GM19043 (cell line): ENCODE data around the gene SENP1.
"Not testable (repeated sequence)": the region's sequence is repeated elsewhere in the genome, so short reads cannot be mapped to it uniquely, and the experiment has no call there.

Source experiments
- ATAC-seq: cut with Tn5 transposase; IDR thresholded peaks from one replicate; pipeline ENCODE4 v1.9.1; 2021; ENCODE audit warnings: low read depth; ENCODE audit not compliant: unreplicated experiment

SENP1 gene

DNA sequence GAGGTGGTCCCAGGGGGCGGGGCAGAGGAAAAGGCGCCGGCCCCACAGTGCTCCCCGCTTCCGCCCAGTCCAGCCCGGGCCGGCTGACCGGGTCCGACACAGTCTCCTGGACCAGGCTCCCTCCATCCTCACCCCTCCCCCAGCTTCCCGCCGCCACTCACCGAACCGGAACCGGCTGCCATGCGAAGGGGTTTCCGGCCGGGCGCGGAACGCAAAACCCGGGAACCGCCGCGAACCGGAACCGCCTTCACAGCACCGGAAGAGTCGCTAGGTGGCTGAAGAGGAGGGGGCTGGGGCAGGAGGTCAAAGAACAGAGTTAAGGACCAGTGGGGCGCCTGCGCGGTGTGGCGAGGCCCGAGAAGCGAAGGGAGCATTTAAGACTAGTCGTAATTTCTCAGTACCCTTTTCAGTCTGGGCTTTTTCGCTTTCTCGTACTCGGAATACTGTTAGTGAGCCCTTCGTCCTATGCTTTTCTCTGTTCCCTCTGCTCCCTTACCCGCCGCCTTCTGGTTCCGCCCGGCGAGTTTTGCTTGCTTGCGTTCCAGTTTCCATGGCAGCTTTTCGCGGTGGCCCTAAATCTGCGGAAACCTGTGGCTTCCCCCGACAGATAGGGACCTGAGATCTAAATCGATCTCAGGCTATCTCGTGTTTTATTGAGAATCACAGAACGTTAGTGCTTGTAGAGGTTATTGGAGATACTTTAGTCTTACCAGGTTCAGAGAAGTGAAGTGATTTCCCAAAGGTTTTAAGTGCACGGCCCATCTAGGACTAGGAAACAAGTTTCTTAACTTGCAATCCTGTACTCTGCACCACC, at the start of gene SENP1:
Gene SENP1, minus strand, starts transcription at position 213 of the 814 bp plus-strand sequence. CDS start 4,607 bp downstream, outside the sequence.
- ATAC-seq = peak; percentile 58

DNA sequence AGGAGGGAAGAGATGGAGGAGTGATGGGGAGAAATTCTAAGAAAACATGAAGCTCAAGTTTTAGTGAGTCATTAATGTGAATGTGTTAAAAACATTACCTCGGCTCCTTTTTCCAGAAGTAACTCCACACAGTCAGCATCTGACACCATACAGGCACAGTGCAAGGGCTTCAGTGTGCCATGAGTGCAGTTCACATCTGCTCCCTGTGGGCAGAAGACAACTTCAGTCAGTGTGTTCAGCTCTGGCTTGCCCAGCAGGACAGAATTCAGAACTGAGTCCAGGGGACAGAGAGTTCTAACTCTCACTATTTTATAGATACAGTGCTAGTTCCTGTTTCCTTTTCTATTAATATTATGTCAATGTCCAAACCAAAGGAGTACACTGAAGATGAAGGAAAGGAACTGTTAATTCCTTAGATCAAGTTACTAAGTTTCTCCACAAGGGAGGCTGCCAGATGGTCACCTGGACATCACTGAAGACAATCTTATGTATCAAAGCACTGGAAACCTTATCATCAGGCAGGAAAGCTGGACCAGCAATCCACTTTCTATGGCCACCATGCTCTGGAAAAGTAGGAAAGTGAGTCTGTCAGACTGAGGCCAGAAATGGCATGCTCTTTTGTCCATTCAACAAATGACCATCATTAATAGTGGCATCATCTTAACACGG, 45.4 kb upstream of the SENP1 start:
- ATAC-seq = no peak

DNA sequence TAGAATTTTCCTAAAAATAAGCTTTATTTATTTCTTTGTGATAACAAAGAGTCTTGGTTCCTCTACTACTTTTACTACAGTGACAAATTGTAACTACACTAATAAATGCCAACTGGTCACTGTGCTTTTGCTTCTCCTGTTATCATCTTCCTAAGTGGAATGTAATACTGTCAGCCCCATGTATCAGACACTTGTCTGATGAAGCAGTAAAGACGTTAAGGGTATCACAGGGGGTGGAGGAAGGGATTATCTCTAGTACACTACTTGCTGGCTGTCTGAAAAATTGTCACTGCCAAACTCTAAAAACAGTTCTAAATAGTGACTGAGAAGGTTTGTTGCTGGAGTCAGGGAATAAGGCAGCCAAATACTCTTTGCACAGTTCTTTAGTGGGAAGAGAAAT, 40.1 kb upstream of the SENP1 start:
- ATAC-seq = no peak

DNA sequence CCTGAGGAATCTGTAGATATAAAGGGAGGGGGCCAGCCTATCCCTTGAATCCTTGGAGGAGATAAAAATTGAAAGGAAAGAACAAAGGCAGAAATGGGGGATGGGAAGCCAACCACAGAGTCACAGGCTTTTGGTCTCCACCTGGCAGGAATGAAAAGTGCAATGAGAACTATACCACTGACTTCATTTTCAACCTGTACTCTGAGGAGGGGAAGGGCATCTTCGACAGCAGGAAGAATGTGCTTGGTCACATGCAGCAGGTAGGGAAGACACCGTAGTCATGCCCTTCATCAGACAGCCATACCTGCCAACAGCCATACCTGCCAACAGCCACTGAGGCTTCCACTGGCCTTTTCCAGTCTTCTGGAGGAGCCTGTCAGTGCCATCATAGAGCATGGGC, 38.0 kb upstream of the SENP1 start:
- no peak for ATAC-seq

DNA sequence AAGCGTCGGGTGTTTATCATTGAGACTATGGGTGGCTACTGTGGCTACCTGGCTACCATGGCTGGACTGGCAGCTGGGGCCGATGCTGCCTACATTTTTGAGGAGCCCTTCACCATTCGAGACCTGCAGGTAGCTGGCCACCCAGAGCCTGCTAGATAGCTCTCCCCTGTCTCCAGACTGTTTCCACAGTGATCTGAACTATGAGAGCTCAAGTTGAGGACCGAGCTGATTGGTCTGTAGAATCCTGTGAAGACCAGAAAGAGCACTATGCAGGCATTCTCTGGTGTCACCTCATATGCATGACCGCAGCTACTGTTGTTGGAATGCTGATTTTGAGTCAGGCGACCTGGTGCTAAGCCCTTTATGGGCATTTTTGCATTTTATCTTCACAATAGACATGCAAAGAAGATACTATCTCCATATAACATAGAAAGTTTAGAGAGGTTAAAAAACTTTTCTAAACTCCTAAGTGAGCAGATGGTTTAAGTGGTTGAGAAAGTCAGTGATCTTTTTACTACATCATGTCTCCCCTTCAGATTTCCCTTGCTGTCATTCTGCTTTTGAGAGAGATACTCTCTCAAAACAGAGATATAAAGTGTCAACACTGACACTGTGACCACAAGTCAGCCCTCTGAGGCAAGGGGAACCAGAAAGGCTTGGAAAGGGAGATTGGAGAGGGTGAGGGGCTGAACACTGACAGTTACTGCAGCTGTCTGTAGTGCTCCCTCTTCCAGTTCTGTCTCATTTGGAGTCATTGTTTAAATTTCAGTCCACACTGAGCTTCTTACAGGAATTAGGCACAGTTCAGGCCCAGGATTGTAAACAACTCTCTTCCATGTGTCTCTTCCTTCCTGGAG, 37.2 kb upstream of the SENP1 start:
- no peak for ATAC-seq

DNA sequence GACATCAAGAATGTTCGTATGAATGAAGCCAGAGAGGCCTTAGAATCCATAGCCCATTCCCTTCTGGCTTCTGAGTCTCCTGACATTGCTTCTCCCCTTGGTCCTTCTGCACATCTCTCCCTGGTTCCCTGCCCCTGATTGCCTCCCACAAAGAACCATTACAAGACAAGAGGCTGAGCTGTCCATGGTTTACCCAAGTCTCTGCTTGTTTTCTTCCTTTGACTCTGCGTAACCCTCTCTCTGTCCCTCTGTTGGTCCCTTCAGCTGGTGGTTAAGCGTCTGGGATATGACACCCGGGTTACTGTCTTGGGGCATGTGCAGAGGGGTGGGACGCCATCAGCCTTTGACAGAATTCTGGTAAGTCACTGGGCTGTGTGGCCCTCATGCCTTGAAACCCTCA, 29.1 kb upstream of the SENP1 start:
- ATAC-seq = no peak

DNA sequence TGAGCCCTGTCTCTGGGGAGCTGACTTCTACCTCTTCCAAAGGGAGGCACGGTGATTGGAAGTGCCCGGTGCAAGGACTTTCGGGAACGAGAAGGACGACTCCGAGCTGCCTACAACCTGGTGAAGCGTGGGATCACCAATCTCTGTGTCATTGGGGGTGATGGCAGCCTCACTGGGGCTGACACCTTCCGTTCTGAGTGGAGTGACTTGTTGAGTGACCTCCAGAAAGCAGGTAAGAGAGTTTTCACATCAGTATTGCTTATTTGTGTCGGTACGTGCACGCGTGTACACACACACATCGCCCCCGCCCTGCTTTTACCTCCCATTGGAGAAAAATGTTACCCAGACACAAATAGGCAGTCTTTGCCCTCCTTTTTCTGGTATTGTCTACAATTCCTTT, 26.9 kb upstream of the SENP1 start:
- no peak for ATAC-seq

DNA sequence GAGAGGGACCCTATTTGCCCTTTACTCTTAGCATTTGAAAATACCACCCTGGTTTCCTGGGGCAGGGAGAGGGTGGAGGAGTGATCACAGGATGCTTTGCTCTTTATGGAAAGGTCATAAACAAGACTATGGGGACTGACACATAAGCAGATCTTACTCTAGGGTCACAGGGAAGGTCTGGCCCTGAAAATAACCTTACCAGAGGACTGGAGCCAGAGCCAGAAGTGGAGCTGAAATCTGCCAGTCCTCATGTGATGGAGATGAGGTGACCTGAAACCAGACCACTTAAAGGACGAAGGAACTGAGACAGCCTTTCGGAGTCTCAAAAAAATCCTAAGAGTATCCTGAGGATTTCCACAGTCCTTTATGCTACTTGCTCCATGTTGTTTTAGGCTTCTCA, 25.6 kb upstream of the SENP1 start:
- no peak for ATAC-seq

DNA sequence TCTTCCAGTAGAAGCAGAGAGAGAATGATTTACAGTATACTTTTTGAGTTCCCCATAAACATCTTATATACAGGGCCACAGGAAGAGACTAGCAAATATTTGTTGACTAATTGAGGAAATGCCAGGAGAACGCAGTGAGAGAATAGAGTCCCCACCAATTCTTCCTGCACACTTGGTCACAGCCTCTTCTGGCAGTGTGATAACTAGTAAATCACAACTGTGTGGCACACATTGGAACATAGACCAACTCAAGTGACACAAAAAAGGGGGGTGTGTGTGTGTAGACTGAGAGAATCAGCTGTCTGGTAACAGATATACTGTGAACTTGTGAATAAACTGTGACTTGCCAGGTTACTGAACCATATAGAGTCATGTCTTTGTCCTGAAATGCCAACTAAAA, 23.5 kb upstream of the SENP1 start:
- ATAC-seq = no peak

DNA sequence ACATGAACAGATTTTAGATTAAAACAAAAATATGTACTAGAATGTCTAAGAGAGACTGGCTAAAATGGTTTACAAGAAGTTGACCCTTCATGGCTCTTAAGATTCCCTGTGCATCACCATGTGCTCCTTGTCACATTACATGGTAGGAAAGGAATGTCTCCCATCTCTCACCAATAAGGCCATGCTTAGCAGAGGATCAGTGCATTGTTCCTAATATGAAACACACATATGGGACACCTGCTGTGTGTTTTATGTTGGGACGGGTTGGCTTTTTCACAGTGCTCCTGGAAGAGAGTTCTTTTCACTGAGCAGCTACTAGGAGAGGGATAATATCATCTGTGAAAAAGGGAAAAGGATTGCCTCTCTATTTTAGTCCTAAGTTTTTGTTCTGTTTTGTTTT, 22.9 kb upstream of the SENP1 start:
- no peak for ATAC-seq

DNA sequence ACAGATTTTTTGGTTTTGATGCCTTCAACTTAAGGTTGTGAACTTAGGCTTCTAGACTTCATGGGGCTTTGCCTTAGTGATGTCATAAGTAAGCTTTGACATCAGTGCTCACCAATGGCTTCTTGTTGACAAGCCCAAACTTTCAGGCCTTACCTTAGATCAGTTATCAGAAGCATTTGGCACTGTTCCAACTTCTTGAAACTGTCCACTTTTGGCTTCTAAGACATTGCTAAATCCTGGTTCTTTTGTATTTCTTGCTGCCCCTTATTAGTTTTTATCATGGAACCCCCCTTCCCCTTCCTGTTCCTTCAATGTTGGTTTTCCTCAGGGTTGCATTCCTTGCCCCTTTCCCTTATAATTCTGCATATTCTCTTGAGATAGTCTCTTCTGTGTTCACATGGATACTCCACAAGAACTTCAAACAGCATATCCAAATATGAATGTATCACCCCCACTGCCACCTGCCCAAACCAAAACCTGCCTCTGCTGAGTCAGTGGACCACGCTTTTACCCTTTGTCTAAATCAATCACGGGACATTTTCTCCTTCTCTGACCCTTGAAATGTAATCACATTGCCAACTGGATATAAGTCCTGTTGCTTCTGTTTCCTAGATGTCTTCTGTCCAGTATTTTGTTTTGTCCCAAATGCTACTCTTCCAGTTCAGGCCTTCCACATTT, 21.2 kb upstream of the SENP1 start:
- no peak for ATAC-seq

DNA sequence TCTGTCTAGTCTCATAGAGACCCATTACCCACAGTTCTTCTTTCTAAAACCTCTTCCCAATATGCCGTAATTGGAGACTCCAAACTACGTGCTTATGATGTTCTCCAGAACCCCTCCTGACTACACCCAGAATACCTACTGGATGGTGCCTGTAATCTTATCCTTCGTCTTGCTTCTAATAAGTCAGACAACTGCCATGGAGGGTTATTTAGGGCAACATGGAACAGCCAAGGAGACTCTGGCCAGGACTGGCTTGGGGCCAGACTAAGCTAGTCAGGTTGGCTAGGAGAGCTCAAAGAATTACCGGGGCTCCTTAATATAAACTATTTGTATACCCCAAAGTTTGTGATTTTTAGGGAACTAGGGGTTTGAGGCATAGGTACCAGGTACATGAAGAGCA, 20.1 kb upstream of the SENP1 start:
- ATAC-seq = no peak

DNA sequence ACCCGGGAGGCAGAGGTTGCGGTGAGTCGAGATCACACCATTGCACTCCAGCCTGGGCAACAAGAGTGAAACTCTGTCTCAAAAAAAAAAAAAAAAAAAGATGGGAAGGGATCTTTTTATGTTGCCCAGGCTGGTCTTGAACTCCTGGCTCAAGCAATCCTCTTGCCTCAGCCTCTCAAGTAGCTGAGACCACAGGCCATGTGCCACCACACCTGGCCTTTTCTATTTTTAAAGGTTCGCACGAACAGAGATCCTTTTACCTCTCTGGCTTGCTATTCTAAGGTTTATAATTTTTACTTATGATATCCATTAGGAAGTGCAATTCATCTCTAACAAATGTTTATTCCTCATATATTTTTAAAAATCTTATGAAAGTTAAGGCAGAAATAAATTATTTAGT, 19.7 kb upstream of the SENP1 start:
- ATAC-seq = not testable (repeated sequence)

DNA sequence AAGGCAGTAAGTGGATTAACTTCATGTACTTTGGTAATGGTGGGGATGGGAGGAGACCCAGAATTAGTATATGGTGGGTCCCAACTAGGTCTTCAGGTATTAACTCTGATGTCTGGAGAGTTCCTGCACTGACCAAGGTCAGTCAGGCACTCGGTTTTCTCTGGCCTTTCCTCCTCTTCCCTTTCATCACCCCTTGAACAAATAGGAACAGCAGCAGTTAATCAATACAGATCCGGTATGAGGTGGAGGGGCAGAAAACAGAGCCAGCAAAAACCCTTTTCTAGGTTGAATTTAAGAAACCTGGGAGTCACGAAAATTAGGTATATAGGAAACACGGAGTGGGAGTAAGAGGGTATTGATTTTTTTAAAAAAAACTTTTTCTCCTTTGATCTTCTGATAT, 17.3 kb upstream of the SENP1 start:
- no peak for ATAC-seq

DNA sequence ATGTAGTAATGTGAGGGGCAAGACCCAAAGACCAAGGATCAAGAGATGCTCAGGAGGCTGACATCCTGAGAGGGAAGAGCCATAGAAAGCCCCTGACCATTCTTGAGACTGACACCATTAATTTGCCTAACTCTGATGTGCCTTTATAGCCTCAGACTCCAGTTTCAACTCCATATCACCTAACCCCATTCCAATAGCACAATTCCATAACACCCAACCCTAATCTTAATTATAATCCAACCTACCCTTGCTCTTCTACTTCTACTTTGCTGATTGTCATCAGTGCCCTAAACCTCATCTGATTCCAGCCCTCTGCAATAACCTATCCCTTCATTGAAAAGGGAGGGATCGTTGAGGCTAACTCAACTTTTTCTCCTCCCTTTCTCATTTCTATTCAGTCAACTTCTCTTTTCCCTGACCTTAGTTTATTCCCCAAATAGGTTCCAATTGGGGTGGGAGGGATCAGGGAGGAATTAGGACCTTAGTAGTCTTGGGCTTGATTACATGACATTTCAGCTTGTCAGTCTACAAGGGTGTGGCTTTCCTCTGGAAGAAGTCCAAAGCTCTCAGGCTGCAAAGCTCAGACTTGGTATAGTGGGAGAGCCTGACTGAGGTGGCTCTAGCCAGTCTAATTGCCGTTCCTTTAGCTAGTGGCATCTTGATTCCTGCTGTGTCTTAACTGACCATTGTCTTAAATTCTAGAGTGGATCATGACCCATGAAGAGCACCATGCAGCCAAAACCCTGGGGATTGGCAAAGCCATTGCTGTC, 16.4 kb upstream of the SENP1 start:
- no peak for ATAC-seq

DNA sequence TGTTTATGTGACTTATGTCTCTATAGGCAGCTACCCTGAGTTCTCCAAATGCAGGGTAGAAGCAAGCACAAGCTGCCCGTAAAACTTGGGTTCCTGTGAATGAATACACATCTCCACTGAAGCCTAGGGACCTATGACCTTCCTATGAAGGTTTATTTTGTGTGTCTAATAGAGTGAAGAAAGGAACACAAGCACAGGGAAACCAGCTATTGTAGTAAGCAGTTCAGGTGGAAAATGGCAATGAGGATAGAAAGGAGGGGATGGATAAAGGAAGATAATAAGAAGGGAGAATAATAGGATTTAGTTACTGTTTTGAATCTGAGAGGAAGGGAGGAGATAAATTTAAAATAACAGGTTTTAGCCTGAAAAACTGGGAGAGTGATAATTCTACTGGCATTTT, 15.6 kb upstream of the SENP1 start:
- no peak for ATAC-seq

DNA sequence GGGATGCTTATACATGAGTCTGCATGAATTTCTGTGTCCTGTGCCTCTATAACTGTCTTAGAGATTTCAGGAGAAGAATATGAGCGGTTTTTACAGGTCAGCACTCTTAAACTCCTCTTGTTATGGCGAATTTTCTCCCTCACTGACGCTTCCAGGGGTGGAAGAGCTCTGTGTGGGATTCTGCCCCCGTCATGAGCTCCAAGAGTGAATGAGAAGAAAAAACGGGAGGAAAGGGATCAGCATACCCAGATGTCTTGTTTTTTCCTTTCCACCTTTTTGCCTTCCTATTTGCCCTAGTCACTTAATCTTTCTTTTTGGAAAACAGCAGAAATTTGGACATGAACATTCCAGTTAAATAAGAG, 13.9 kb upstream of the SENP1 start:
- no peak for ATAC-seq

DNA sequence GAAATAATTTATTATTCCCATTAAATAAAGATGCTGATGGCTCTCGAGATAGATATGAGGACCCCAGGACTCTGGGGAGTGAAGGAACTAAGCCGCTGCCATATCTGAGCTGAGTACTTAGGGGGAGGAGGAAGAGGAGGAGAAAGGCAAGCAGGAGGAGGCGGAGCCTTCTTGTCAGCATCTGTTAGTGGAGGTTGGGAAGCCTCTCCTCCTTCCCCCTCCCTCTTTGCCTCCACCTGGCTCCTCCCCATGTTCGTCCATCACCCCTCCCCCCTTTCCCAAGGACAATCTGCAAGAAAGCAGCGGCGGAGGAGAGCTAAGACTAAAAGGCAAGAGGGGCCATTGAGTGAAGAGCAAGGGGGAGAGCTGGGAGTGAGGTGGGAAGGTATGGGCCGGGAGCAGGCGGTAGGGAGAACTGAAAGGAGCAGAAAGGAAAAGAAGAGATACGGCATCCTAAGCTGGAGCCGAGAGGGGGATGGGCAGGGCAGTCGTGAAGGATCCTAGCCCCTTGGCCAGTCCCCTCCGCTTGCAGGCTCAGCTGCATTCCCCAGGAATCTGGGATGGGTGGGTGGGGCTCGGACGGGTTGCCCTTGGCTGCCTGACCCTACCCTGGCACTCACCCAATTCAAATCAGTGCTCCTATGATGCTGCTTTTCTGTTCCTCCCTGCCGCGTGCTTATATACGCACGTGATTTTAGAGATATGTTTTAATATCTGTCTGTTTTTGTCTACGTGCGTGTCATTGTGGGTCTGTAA, 13.4 kb upstream of the SENP1 start, which contains the start of gene PFKM:
Gene PFKM, plus strand, starts transcription at position 287 of the 756 bp plus-strand sequence. CDS start 3,411 bp downstream, outside the sequence.
- ATAC-seq = peak; percentile 100

DNA sequence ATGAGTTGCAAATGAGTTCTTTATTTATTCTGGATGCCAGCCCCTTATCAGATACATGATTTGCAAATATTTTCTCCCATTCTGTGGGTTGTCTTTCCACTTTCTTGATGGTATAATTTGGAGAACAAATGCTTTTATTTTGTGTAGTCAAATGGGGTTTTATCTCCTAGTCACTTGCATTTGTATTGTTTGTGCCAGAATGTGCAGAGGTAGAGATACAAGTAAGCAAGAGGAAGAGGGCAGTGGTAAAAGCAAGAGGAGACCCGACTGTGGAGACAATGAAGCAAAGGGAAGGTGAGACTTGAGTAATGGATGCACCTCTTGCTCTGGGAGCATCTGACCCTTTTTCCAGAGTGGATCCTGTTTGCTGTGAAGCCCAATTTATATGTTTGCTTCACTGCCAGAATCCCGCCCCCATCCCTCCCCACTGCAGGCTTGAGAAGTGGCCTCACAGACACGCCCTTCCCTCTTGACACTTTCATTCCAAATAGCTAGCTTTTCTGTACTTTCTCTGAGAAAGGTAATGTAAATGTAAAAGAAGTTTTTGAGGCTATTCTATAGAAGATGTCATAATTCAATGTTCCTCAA, 12.5 kb upstream of the SENP1 start:
- ATAC-seq = no peak
